PC-9 (cell line): ENCODE data around the gene FARP1.

ENCODE experiments used
- EZH2 ChIP-seq: fragments of 200-600 bp; sonication (generic); IDR thresholded peaks from 2 replicates; pipeline ENCODE4 v1.8.0; 2017; ENCODE audit warnings: antibody characterized with exemption, low read depth
- TF ChIP-seq, protein P1 (sequence below): fragments of 200-600 bp; sonication (generic); conservative IDR thresholded peaks from 2 replicates; pipeline ENCODE4 v1.6.1; 2017; ENCODE audit warnings: mixed run types, antibody characterized with exemption, mild to moderate bottlenecking, moderate library complexity

DNA sequence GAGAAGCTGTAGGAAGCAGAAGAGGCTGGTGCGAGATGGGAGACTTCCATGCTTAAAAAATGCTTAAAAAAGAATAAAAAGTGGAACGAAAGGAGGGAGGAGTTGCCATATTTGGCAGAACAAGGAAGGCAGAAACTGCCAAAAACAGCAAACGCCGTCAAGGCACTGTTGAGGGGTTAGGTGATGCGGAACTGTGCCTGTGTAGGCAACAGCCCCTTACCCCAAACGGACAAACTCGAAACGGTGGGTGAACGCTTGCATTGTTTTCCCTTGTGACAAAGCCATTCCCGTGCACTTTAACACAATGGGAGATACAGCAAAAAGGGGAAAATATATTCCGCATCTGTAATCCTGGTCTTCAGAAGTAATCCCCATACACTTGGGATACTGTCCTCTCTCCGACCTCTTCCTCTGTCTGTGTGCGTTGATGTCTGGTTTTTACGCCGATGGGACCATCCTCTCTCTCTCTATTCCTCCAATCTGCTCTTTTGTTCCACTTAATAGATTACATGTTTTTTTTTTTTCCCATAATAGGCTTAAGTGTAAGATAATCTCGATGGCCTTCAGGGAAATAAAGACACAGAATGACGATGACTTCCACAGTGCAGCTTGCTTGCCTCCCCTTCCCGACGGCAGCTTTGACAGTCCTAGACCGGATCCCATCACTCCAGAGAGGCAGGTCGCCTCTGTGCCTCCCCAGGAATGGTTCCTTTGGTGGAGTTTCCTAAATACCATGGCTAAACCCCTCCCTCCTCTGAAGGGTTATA lies 166.9 kb downstream of the FARP1 start:
- TF ChIP-seq, protein P1, sequence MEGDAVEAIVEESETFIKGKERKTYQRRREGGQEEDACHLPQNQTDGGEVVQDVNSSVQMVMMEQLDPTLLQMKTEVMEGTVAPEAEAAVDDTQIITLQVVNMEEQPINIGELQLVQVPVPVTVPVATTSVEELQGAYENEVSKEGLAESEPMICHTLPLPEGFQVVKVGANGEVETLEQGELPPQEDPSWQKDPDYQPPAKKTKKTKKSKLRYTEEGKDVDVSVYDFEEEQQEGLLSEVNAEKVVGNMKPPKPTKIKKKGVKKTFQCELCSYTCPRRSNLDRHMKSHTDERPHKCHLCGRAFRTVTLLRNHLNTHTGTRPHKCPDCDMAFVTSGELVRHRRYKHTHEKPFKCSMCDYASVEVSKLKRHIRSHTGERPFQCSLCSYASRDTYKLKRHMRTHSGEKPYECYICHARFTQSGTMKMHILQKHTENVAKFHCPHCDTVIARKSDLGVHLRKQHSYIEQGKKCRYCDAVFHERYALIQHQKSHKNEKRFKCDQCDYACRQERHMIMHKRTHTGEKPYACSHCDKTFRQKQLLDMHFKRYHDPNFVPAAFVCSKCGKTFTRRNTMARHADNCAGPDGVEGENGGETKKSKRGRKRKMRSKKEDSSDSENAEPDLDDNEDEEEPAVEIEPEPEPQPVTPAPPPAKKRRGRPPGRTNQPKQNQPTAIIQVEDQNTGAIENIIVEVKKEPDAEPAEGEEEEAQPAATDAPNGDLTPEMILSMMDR, result no peak
- no peak for TF ChIP-seq EZH2
